IPS-18c (cell line): ENCODE measurements around the gene OMP.

Source experiments
- H3K4me3 ChIP-seq: 2 replicates; pipeline ENCODE4 v1.7.0; 2013; ENCODE audit warnings: low read depth, mild to moderate bottlenecking, low read length, moderate library complexity; ENCODE audit not compliant: insufficient read depth
- H3K9me3 ChIP-seq: one replicate; pipeline ENCODE4 v1.6.1; 2013; ENCODE audit warnings: mild to moderate bottlenecking, low read length, moderate library complexity; ENCODE audit not compliant: control insufficient read depth, insufficient read depth

The OMP gene

DNA sequence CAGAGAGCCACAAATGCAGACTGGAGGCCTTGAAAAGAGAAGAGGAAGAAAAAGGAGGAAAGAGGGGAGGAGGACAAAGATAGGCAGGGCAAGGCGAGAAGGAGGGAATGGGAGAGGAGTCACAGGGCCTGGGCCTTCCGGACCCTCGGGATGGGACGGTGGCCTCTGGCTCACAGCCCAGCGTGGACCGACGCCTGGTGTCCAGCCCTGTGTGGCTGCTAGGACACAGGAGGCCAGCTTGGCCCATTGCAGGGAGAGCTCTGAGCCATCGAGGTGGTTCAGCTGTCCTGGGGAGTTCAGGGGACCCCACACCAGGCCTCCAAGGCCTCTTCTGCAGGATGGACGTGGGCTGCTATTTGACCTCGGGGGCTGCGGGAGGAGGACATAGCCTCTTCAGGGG is 34.8 kb downstream of the OMP start:
- no peaks in the 10 kb centered on the region for H3K9me3 ChIP-seq

DNA sequence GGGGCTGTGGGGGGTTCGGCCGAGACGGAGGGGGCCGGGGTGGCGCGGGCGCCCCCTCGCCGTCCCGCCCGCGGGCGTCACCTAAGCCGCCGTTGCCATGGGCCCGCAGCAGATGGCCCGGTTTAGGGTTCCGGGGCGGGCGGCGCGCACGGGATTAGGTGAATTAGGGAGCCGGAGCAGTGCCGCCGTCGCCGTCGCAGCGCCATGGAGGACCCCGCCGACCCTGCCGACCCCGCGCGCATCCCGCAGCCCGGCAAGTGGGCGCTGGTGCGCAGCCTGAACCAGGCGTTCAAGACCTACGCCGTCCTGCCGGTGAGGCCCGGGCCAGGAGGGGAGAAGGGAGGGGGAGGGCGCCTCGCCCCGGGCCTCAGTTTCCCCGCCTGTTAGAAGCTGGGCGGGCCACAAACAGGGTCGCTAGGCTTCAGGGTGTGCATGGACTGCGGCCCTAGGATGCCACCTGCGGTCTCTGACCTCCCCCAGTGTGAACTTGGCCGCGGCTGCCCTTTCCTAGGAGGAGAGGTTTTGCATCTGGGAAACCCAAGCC is 35.5 kb downstream of the OMP start:
- H3K4me3 ChIP-seq, result no peak overlapping the region
- no peaks in the 10 kb centered on the region for H3K9me3 ChIP-seq

More for the DNA sequence above, 34.8 kb downstream of the OMP start:
- H3K4me3 ChIP-seq, result no peak overlapping the region

DNA sequence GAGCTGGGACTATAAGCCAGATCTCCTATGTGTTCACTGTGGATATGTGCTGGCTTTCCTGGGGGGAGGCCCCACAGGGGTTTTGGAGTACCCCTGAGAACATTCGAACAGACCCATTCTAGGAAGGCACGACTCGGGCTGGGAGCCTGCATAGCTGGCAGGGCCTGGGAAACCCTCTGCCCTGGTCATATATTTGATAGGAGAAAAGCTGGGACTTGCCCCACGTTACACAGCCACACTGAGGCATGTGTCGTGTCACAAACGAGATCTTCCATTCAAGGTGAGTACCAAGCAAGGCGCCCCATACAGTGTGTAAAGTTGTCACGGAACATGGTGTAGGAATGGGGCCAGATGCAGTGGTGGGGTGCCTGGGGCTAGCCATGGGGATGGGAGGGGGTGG is 36.6 kb downstream of the OMP start:
- Histone ChIP-seq H3K9me3 (no peaks in the 10 kb centered on the region), H3K4me3 (no peak overlapping the region)

DNA sequence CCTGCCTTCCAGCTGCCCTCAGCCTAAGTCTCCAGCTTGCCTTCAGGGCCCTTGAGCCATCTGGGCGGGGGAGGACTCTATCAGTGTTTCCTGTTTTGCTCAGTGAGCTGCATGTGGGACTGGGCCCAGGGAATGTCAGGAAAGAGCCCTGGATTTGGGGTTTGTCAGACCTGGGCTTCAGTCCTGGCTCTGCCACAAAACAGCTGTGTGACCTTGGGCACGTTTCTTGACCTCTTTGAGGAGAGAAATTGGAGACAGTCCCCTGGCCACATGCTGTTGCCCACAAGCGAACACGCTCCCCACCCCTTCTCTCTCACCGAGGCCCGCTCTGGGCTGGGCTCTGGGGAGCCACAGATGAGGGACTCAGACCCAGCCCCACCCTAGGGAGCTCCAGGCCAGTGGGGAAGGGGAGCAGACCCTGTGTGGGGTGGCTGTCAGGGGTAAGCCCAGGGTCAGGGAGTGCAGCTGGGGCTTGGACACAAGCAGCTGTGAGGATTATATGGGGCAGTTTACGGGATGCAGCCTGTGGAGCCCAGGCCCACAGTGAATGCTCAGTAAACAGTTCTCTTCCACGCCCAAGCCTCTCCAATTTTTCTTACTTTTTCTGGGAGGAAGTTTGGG is 37.7 kb downstream of the OMP start:
- H3K9me3 ChIP-seq, result no peaks in the 10 kb centered on the region

DNA sequence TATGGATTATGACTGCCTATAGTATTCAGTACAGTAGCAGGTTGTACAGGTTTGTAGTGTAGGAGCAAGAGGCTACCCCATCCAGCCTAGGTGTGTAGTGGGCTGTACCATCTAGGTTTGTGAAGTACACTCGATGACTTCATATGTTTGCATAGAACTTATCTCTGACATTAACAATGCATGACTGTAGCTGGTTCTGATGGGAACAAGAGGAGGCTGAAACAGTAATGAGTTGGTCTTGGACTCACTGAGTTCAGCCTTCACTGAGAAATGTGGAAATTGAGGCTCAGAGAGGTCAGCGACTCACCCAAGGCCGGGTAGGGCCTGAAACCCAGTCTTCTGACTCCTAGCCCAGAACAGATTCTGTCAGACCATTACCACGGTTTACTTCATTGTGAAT is 38.4 kb downstream of the OMP start:
- H3K4me3 ChIP-seq, result no peak overlapping the region
- no peaks in the 10 kb centered on the region for H3K9me3 ChIP-seq

More for the DNA sequence above, 37.7 kb downstream of the OMP start:
- no peak overlapping the region for H3K4me3 ChIP-seq

DNA sequence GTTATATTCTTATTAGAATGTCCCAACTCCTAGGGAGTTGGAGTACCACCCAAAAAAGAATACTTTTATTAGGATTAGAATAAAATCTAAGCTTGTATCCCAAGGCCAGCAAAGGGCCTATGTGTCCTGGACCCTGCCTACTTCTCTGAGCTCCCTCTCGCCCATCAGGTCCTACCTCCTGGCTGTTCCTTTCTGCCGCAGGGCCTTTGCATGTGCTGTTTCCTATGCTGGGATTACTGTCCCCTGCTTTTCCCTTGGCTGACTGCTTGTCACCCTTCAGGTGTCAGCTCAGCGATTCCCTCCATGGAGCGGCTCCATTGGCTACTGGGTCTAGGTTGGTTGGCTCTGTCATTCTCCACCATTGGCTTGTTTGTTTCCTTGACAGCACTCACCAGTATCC is 38.8 kb downstream of the OMP start:
- Histone ChIP-seq H3K9me3 (no peaks in the 10 kb centered on the region), H3K4me3 (no peak overlapping the region)

DNA sequence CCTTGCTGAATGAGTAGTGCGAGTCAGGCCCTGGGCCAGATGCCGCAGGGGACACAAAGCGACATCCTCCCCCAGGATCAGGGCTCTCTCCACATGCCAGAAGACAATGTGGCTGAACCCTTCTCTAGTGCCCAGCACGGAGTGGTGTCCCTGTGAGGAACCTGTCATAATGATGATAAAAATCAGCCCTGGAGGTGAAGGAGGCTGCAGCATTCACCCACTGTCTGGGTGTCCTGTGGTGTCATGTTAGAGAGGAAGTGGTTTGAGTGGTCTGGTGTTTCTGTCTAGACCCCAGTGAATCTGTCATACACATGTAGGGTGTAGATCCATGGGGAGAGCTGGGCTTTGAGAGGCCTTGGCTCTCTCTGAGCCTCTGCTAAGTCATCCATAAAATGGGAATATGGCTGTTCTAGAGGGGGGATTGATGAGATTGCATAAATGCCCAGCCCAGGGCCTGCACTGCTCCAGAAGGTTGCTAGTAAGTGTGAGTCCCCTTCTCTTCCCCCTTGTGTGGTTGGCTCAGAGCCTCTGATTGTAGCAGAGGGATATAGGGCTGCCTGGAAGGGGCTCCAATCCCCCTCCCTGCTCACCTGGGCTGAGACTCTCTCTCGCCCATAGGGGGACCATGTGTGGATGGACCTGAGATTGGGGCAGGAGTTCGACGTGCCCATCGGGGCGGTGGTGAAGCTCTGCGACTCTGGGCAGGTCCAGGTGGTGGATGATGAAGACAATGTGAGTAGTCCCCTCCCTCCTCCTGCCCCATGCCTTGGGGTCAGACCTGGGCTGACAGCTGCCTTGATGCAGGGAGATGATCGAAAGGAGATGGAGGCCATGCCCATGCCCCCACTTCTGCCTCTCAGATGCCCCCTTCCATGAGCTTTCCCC is 39.7 kb downstream of the OMP start:
- Histone ChIP-seq H3K9me3 (no peaks in the 10 kb centered on the region), H3K4me3 (no peak overlapping the region)

DNA sequence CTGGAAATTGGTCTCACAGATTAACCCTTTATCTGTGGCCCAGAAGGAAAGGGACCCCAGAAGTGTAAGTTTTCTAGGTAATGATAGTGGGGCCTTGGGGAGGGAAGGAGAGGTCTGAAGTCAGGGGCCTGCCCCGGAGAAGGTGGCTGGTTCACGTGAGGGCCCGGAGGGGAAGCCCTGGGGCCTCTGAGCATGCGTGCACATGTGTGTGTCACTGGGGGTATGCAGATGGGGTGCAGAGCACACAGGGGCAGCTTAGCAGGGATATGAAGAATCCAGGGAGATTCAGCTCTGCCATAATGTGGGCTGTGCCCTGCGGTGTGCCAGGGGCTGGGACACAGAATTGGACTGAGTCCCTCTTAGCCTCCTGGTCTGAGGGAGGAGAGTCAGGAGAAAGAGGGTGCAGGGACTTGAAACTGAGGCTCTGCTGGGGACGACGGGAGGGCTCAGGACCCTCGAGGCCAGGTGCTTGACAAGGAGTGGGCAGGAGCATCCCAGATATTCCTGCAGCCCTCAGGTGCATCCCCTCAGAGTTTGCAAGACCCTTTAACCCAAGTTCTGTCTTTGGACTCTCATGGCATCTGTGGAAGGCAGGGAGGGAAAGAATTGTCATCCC is 40.9 kb downstream of the OMP start:
- Histone ChIP-seq H3K9me3 (no peaks in the 10 kb centered on the region), H3K4me3 (no peak overlapping the region)

DNA sequence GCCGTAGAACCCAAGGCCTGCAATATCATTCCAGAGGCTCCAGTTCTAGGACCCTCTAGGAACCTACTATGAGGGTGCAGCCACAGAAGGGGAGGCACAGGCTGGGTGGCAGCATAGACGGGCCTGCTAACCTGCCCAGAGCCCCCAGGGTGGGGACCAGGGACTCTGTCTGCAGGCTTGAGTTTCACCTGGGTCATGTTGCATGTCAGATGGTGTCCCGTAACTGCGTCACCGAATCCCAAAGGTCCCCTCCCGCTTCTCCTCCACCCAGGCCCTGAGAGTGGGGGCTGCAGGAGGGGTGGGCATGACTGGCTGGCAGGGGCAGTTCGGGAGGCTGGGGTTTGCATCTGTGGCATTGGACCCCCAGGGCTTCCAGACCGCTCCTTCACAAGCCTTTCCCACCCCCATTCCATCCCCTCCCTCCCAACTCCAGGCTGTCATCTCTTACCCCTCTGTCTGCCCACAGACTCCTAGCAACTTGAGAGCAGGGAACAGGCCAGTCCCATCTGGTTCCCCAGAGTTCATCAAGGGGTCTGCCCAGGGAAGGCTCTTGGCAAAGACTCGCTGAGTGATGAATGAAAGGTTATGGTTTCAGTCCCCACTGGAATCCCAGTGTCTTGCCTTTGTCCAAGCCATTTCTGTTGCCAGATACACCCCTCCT is 41.7 kb downstream of the OMP start:
- H3K9me3 ChIP-seq, result no peaks in the 10 kb centered on the region
- H3K4me3 ChIP-seq, result no peak overlapping the region

DNA sequence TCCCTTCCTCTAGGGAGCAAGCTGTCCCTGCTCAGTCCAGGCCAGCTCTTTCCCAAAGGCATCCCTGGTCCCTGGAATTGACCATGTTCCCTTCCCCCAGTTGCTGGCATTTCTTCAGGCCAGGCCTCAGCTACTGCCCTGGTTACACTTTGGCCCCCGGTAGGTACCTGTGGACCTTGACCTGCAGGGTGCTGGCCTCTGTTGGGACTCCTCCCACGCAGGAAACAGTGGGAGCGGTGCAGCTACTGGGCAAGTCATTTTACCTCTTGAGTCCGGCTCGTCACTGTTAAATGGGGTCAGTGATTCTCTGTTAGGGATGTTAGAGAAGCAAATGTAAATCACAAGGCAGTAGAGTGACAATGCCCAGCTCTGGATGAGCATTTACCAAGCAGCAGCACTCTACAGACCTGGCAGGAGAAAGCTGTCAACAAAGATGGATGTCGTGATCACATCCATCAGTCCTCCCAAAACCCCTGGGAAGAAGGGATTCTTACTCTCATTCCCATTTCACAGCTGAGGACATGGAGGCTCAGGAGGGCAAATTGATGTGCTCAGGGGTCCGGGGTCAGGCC is 42.3 kb downstream of the OMP start:
- no peaks in the 10 kb centered on the region for H3K9me3 ChIP-seq
- no peak overlapping the region for H3K4me3 ChIP-seq

DNA sequence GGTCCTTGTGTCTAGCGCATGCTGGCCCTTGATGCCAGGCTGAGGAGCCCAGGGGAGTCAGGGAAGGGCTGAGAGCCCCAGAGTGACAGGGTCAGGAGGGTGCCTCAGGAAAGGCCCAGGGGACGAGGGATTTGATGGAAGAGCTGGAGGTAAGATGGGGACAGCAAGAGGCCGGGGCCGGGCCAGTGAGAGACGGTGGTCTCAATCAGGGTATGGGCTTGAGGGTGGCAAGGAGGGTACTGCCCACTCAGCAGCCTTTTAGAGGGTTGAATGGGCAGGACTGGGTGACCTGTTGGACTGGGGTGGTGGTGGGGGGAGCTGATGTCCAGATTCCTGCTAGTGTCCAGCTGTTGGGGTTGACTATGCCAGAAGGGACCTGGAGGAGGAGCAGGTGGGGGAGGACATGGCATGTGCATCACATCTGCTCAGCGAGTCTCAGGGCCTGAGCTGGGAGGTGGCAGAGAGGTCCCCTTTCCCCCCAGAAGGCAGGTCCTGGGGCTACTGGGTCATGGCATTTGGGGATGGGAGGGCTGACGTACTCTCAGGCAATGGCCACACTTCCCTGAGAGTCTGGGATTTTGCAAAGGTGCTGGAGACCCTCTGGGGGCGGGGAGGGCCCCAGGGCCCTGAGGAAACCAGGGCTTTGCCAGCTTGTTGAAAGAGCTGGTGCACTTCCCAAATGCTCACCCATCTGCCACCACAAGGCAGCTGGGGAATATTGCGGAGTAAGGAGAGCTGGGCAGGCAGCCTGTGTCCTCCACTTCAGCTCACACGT is 43.8 kb downstream of the OMP start:
- H3K9me3 ChIP-seq, result no peaks in the 10 kb centered on the region

DNA sequence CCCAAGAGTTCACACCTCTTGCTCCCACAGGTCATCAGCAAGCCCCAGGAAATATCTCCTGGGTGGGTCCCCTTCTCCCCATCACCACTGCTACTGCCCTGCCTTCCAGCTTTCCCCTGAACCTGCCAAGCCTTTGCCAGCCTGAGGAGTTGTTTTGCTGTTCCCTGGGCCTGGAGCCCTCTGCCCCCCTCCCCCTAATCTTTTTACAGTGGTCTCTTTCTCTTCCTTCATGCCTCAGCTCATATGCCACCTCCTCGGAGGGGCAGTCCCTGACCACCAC is 44.3 kb downstream of the OMP start:
- H3K4me3 ChIP-seq, result 0 out of 2 replicates have a peak overlapping the region, but pooled peaks have one; percentile 62
- no peaks in the 10 kb centered on the region for H3K9me3 ChIP-seq

More for the DNA sequence above, 43.8 kb downstream of the OMP start:
- no peak overlapping the region for H3K4me3 ChIP-seq

DNA sequence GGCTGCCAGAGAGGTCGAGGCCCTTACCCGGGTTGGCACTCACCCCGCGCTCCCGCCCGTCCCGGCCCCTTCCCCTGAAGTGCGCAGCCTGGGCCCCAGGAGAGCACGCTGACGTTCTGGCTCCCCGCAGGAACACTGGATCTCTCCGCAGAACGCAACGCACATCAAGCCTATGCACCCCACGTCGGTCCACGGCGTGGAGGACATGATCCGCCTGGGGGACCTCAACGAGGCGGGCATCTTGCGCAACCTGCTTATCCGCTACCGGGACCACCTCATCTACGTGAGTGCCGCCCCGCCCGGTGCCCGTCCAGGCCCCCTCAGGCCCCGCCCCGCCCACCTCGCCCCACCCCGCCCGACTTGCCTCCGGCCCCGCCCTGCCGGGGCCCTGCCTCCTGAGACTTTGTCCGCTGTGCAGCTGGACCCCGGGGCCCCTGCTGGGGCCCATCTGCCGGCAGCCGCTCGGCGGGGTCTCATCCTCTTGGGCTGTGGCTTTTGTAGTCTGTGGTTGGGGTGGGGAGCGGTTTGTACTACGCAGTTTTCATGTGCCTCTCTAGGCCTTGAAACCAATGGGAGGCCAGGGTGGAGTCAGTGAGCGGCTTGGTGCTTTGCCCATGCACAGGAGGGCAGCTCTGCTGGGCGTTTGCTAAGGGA is 45.2 kb downstream of the OMP start:
- peak overlapping the region; percentile 62 for H3K4me3 ChIP-seq
- H3K9me3 ChIP-seq, result no peaks in the 10 kb centered on the region

DNA sequence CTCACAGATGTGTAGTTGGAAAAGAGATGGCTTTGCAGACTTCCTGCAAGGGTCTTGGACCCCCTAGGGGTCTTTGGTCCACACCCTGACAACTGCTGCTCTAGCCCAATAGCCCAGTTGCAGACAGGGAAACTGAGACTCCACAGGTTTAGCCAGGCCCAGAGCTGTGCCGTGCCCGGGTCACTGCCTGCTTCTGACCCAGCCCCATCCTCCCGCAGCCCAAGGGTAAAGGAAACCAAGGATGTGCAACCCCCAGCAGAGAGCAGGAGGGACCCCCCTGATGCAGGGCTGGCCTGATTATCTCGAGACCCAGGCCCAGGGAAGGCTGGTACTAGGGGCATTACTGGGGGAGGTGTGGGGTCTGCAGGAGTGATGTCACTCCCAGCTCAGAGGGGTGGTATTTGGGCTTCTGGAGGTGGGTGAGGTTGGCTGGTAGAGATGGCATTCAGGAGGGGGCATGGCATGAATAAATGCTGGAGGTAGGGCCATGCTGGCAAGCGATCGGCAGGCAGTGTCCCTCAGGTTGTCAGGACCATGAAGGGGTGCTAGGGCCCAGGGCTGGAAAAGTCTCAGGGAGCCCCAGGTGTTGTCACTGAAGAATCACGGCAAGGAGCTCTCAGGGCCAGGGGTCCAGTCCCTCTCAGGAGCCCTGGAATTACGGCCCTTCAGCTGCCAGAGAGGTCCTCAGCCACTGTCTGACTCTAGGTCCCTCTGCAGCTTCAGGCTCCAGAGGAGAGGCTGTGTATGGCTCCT is 46.5 kb downstream of the OMP start:
- Histone ChIP-seq H3K4me3 (no peak overlapping the region), H3K9me3 (no peaks in the 10 kb centered on the region)

DNA sequence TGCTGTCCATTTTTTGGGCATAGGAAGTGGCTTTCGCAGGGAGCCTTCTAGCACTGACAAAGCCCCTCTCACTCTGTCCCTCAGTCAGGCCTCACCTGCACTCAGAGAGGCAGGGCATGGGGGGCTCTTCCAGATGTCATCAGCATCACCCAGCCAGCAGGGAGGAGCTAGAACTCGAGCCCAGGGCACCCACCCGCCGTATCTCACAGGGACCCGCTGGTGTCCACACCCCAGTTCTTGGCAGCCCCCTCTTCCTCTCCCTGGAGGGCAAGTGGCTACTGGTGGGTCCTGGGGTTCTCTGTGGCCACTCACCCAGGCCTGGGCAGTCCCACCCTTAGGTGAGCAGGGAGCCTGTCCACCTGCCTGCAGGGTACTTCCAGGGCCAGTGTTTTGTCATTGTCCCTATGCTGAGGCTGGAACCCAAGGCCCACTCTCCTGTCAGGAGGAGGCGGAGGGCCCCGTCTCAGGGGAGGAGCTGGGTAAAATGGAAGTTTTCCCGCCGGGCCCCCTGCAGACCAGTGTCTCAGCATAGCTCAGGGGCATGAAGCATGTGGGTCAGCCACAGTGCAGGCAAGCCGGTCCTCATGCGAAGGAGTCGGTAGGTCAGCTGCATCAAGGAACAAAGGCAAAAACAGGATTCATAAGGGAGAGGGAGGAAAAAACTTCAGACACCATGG is 47.2 kb downstream of the OMP start:
- no peak overlapping the region for H3K4me3 ChIP-seq
- no peaks in the 10 kb centered on the region for H3K9me3 ChIP-seq
